ENCODE data around the gene SLC8A1. TPM values are rescaled to one million over a fixed set of nuclear protein-coding genes. Genes with fewer than 3 reads are reported as not detected.

The SLC8A1 gene
- total and polyA plus RNA-seq, 2 donors (not counting 1 experiment from before 2014, with no cell fraction given): 0.07 to 0.20 TPM

- TF ChIP-seq EZH2 (IDR thresholded peaks at IDR 0.05; ENCODE audit: borderline replicate concordance, insufficient read depth, low read depth, low read length, poor library complexity, severe bottlenecking) (no peak), CTCF (IDR thresholded peaks at IDR 0.05) (no peak)
- ATAC-seq (ENCODE audit: low read depth) (no peak), DNase-seq (no peak)
- no peak overlapping the region for H3K4me3 ChIP-seq (ENCODE audit: control extremely low read depth in 1 of 5, extremely low read depth in 1 of 5, insufficient read depth in 1 of 5, low read depth in 2 of 5, low read length in 4 of 5)
- Mint-ChIP-seq H3K4me3 (no peak overlapping the region), H3K9me3 (ENCODE audit: insufficient read depth) (no peaks in the 10 kb centered on the region), H3K27ac (no peak overlapping the region), H3K4me1 (no peaks in the 10 kb centered on the region), H3K27me3 (no peaks in the 10 kb centered on the region)
- no peaks in the 10 kb centered on the region for H3K36me3 ChIP-seq (replicated peaks in 1 of 2; ENCODE audit: control extremely low read depth in 1 of 2, control insufficient read depth in 1 of 2, extremely low read depth in 1 of 2, insufficient read depth in 2 of 2, low read length in 1 of 2)
- H3K27me3 ChIP-seq (replicated peaks in 1 of 4; ENCODE audit: control extremely low read depth in 1 of 4, control insufficient read depth in 3 of 4, insufficient read depth in 4 of 4, low read length in 3 of 4): no peaks in the 10 kb centered on the region
- no peaks in the 10 kb centered on the region for H3K9me3 ChIP-seq (ENCODE audit: control extremely low read depth in 1 of 3, control insufficient read depth in 2 of 3, insufficient read depth in 1 of 3, low read length in 2 of 3)
- WGBS (ENCODE audit: insufficient coverage): no CpG with 5 or more reads among the region's 1 CpG
- no peak overlapping the region for H3K27ac ChIP-seq (ENCODE audit: low read length in 2 of 2)
- ChIA-PET POLR2A (no interaction called here), CTCF (no interaction called here)
- no peaks in the 10 kb centered on the region for H4K20me1 ChIP-seq (ENCODE audit: control insufficient read depth, insufficient read depth, low read length, poor library complexity, severe bottlenecking)
- H2AFZ ChIP-seq (ENCODE audit: insufficient read depth, low read depth, low read length, poor library complexity, severe bottlenecking): no peak overlapping the region
- no peak overlapping the region for H3K4me2 ChIP-seq (replicated peaks; ENCODE audit: low read depth, low read length, poor library complexity, severe bottlenecking)
- no peak overlapping the region for H3K9ac ChIP-seq (ENCODE audit: low read length)
- no peaks in the 10 kb centered on the region for H3K4me1 ChIP-seq (ENCODE audit: control insufficient read depth in 2 of 2, insufficient read depth in 2 of 2, low read length in 2 of 2)
- intact Hi-C loops (cut with micrococcal nuclease): no loop called here
- H3K79me2 ChIP-seq (ENCODE audit: control insufficient read depth, insufficient read depth, low read length): no peaks in the 10 kb centered on the region
Observed at GRCh38 chr2:40373111-40373510, 78.8 kb downstream of the SLC8A1 start.

- no peak overlapping the region for H3K27ac ChIP-seq (ENCODE audit: low read length in 2 of 2)
- H3K27me3 Mint-ChIP-seq: no peaks in the 10 kb centered on the region
- no peak overlapping the region for H3K4me3 Mint-ChIP-seq
- no peaks in the 10 kb centered on the region for H3K36me3 ChIP-seq (replicated peaks in 1 of 2; ENCODE audit: control extremely low read depth in 1 of 2, control insufficient read depth in 1 of 2, extremely low read depth in 1 of 2, insufficient read depth in 2 of 2, low read length in 1 of 2)
- no peak overlapping the region for H3K4me2 ChIP-seq (replicated peaks; ENCODE audit: low read depth, low read length, poor library complexity, severe bottlenecking)
- CTCF ChIA-PET: no interaction called here
- no peaks in the 10 kb centered on the region for H3K9me3 Mint-ChIP-seq (ENCODE audit: insufficient read depth)
- no peaks in the 10 kb centered on the region for H3K27me3 ChIP-seq (replicated peaks in 1 of 4; ENCODE audit: control extremely low read depth in 1 of 4, control insufficient read depth in 3 of 4, insufficient read depth in 4 of 4, low read length in 3 of 4)
- no peak overlapping the region for H3K27ac Mint-ChIP-seq
- H3K4me1 ChIP-seq (ENCODE audit: control insufficient read depth in 2 of 2, insufficient read depth in 2 of 2, low read length in 2 of 2): no peaks in the 10 kb centered on the region
- H3K4me1 Mint-ChIP-seq: no peaks in the 10 kb centered on the region
- H3K4me3 ChIP-seq (ENCODE audit: control extremely low read depth in 1 of 5, extremely low read depth in 1 of 5, insufficient read depth in 1 of 5, low read depth in 2 of 5, low read length in 4 of 5): no peak overlapping the region
- intact Hi-C loops (cut with micrococcal nuclease): no loop called here
- no peak for TF ChIP-seq CTCF (IDR thresholded peaks at IDR 0.05)
- TF ChIP-seq EZH2 (IDR thresholded peaks at IDR 0.05; ENCODE audit: borderline replicate concordance, insufficient read depth, low read depth, low read length, poor library complexity, severe bottlenecking): no peak
- 50% methylated on average over 2 of the region's 5 CpGs for WGBS (ENCODE audit: insufficient coverage)
- POLR2A ChIA-PET: no interaction called here
- no peaks in the 10 kb centered on the region for H4K20me1 ChIP-seq (ENCODE audit: control insufficient read depth, insufficient read depth, low read length, poor library complexity, severe bottlenecking)
- DNase-seq (no peak), ATAC-seq (ENCODE audit: low read depth) (no peak)
- H3K9me3 ChIP-seq (ENCODE audit: control extremely low read depth in 1 of 3, control insufficient read depth in 2 of 3, insufficient read depth in 1 of 3, low read length in 2 of 3): no peaks in the 10 kb centered on the region
- no peaks in the 10 kb centered on the region for H3K79me2 ChIP-seq (ENCODE audit: control insufficient read depth, insufficient read depth, low read length)
- H3K9ac ChIP-seq (ENCODE audit: low read length): no peak overlapping the region
- H2AFZ ChIP-seq (ENCODE audit: insufficient read depth, low read depth, low read length, poor library complexity, severe bottlenecking): no peak overlapping the region
Observed at GRCh38 chr2:40372283-40372985, 79.5 kb downstream of the SLC8A1 start.

All from B cell (primary cell).